Keratinocyte (primary cell): Measurements from ENCODE around the gene KRT77.

Experiments
- CTCF ChIP-seq, 3 experiments: IDR thresholded peaks in 1 of 3; conservative IDR thresholded peaks in 1 of 3; optimal IDR thresholded peaks in 1 of 3; 2 replicates in 2 of 3; 3 replicates in 1 of 3; pipeline versions ENCODE3 to v1.5.1; 2011; ENCODE audit warnings: low read length in 3 of 3, mild to moderate bottlenecking in 3 of 3, moderate library complexity in 2 of 3, control low read depth in 1 of 3, inconsistent platforms in 1 of 3; ENCODE audit not compliant: insufficient read depth in 2 of 3; ENCODE audit errors: extremely low read depth in 1 of 3
- EZH2 ChIP-seq: IDR thresholded peaks from one replicate; pipeline ENCODE4 v1.6.1; 2012; ENCODE audit warnings: inconsistent platforms, mild to moderate bottlenecking, low read length, moderate library complexity

- TF ChIP-seq CTCF (optimal IDR thresholded peaks at IDR 0.05 in 1 of 3, IDR thresholded peaks at IDR 0.05 in 1 of 3, conservative IDR thresholded peaks at IDR 0.05 in 1 of 3; ENCODE audit: extremely low read depth in 1 of 3, insufficient read depth in 2 of 3, low read length in 3 of 3) (no peak), EZH2 (no peak)
Observed at GRCh38 chr12:52660934-52661499, 42.3 kb downstream of the KRT77 start.
